Neural cell (in vitro differentiated cells): ENCODE measurements around the gene SESN1. TPM values are rescaled to one million over a fixed set of nuclear protein-coding genes. Genes with fewer than 3 reads are reported as not detected.

Experiments
- H2AFZ ChIP-seq: fragments of 200-600, 300-800 bp; sonication (generic), shearing (Covaris generic); 2 replicates; pipeline ENCODE4 v1.6.0; 2014; ENCODE audit warnings: low read depth, mild to moderate bottlenecking, antibody characterized with exemption, low read length, moderate library complexity
- H3F3A ChIP-seq: fragments of 200-600 bp; shearing (Covaris generic); 2 replicates; pipeline ENCODE4 v1.6.1; 2016; ENCODE audit warnings: mild to moderate bottlenecking, moderate library complexity, mixed read lengths, antibody characterized with exemption, low read length; ENCODE audit not compliant: insufficient read depth, poor library complexity, severe bottlenecking
- H3K27ac ChIP-seq: fragments of 200-600, 300-800 bp; sonication (generic), shearing (Covaris generic); 2 replicates; pipeline ENCODE4 v1.5.1; 2014; ENCODE audit warnings: mild to moderate bottlenecking, low read length, moderate library complexity
- H3K27me3 ChIP-seq: fragments of 300-800, 200-600 bp; sonication (generic), shearing (Covaris generic); 2 replicates; pipeline ENCODE4 v1.6.0; 2014; ENCODE audit warnings: mild to moderate bottlenecking, low read depth, low read length, moderate library complexity; ENCODE audit not compliant: insufficient read depth
- H3K36me3 ChIP-seq: fragments of 300-800, 200-600 bp; sonication (generic), shearing (Covaris generic); 2 replicates; pipeline ENCODE4 v1.5.1; 2014; ENCODE audit warnings: mild to moderate bottlenecking, antibody characterized with exemption, low read length, moderate library complexity; ENCODE audit not compliant: insufficient read depth
- H3K4me2 ChIP-seq: fragments of 300-800, 200-600 bp; sonication (generic), shearing (Covaris generic); 2 replicates; pipeline ENCODE4 v1.6.0; 2014; ENCODE audit warnings: mild to moderate bottlenecking, low read length
- H3K4me3 ChIP-seq: fragments of 300-800, 200-600 bp; sonication (generic), shearing (Covaris generic); 2 replicates; pipeline ENCODE4 v1.5.1; 2014; ENCODE audit warnings: mild to moderate bottlenecking, low read length, moderate library complexity
- H3K79me2 ChIP-seq: fragments of 200-600 bp; shearing (Covaris generic); replicated peaks from 2 replicates; pipeline ENCODE4 v1.6.0; 2014; ENCODE audit warnings: mild to moderate bottlenecking, low read length, moderate library complexity; ENCODE audit not compliant: insufficient read depth
- H3K9ac ChIP-seq: fragments of 300-800, 200-600 bp; sonication (generic), shearing (Covaris generic); 2 replicates; pipeline ENCODE4 v1.6.1; 2016; ENCODE audit warnings: mild to moderate bottlenecking, low read length, mixed read lengths
- H3K9me2 ChIP-seq: fragments of 200-600 bp; shearing (Covaris generic); 2 replicates; pipeline ENCODE4 v1.6.1; 2016; ENCODE audit warnings: mild to moderate bottlenecking, low read length, mixed read lengths; ENCODE audit not compliant: insufficient read depth
- H3K9me3 ChIP-seq: fragments of 200-600, 300-800 bp; sonication (generic), shearing (Covaris generic); 2 replicates; pipeline ENCODE4 v1.6.1; 2016; ENCODE audit warnings: mild to moderate bottlenecking, mixed run types, low read length, moderate library complexity, mixed read lengths
- H4K20me1 ChIP-seq: fragments of 200-600 bp; shearing (Covaris generic); 2 replicates; pipeline ENCODE4 v1.6.1; 2016; ENCODE audit warnings: mild to moderate bottlenecking, mixed run types; ENCODE audit not compliant: insufficient read depth
- EP300 ChIP-seq: fragments of 450-650 bp; conservative IDR thresholded peaks from 2 replicates; pipeline ENCODE4 v1.6.1; 2014; ENCODE audit warnings: antibody characterized with exemption, mild to moderate bottlenecking, moderate library complexity; ENCODE audit not compliant: poor library complexity, severe bottlenecking
- EZH2 ChIP-seq: fragments of 200-600, 300-800 bp; shearing (Covaris generic), sonication (generic); IDR thresholded peaks from 2 replicates; pipeline ENCODE4 v1.6.1; 2014; ENCODE audit warnings: antibody characterized with exemption, low read length, borderline replicate concordance, mild to moderate bottlenecking; ENCODE audit not compliant: insufficient read depth, poor library complexity, severe bottlenecking
- MXI1 ChIP-seq: fragments of 450-650 bp; conservative IDR thresholded peaks from 2 replicates; pipeline ENCODE4 v1.6.1; 2014; ENCODE audit warnings: antibody characterized with exemption, mild to moderate bottlenecking; ENCODE audit not compliant: poor library complexity, severe bottlenecking
- POLR2AphosphoS5 ChIP-seq: IDR thresholded peaks from 2 replicates; pipeline ENCODE4 v1.6.1; 2012
- RAD21 ChIP-seq: fragments of 450-650 bp; conservative IDR thresholded peaks from 2 replicates; pipeline ENCODE4 v1.6.1; 2014; ENCODE audit warnings: antibody characterized with exemption, mild to moderate bottlenecking, moderate library complexity
- SMC3 ChIP-seq: fragments of 450-650 bp; conservative IDR thresholded peaks from 2 replicates; pipeline ENCODE4 v1.6.1; 2014; ENCODE audit warnings: antibody characterized with exemption, mild to moderate bottlenecking, moderate library complexity; ENCODE audit not compliant: poor library complexity
- TAF1 ChIP-seq: IDR thresholded peaks from 2 replicates; pipeline ENCODE4 v1.6.1; 2012; ENCODE audit warnings: low read depth
- polyA plus RNA-seq: library from polyadenylated mRNA; depleted of rRNA; stranded (reverse); fragments of >200 nt; gene quantifications from 2 replicates; pipeline ENCODE4 v1.2.3, GENCODE V29; 2014
- TF ChIP-seq, protein P1 (sequence below): fragments of 450-650 bp; IDR thresholded peaks from 2 replicates; pipeline ENCODE4 v1.5.1; 2014; ENCODE audit warnings: antibody characterized with exemption, mild to moderate bottlenecking, moderate library complexity; ENCODE audit not compliant: poor library complexity, severe bottlenecking
- TF ChIP-seq, protein P2 (sequence below): IDR thresholded peaks from 2 replicates; pipeline ENCODE4 v1.6.1; 2012; ENCODE audit warnings: borderline replicate concordance

Gene SESN1
- polyA plus RNA-seq, 1 donor from 2014 or later, result 46.4 TPM

- Histone ChIP-seq H3K79me2 (no peaks in the 10 kb centered on the region), H3K9me3 (no peaks in the 10 kb centered on the region), H3K9ac (no peak overlapping the region), H4K20me1 (no peaks in the 10 kb centered on the region), H3K9me2 (no peaks in the 10 kb centered on the region), H3K36me3 (no peaks in the 10 kb centered on the region), H3K4me2 (no peak overlapping the region), H3F3A (no peaks in the 10 kb centered on the region), H3K27ac (no peak overlapping the region), H3K4me3 (no peak overlapping the region), H3K27me3 (no peaks in the 10 kb centered on the region), H2AFZ (no peak overlapping the region)
- TF ChIP-seq, protein P1, sequence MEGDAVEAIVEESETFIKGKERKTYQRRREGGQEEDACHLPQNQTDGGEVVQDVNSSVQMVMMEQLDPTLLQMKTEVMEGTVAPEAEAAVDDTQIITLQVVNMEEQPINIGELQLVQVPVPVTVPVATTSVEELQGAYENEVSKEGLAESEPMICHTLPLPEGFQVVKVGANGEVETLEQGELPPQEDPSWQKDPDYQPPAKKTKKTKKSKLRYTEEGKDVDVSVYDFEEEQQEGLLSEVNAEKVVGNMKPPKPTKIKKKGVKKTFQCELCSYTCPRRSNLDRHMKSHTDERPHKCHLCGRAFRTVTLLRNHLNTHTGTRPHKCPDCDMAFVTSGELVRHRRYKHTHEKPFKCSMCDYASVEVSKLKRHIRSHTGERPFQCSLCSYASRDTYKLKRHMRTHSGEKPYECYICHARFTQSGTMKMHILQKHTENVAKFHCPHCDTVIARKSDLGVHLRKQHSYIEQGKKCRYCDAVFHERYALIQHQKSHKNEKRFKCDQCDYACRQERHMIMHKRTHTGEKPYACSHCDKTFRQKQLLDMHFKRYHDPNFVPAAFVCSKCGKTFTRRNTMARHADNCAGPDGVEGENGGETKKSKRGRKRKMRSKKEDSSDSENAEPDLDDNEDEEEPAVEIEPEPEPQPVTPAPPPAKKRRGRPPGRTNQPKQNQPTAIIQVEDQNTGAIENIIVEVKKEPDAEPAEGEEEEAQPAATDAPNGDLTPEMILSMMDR, result no peak
- no peak for TF ChIP-seq MXI1
- no peak for TF ChIP-seq POLR2AphosphoS5
- TF ChIP-seq EZH2, result no peak
- no peak for TF ChIP-seq TAF1
Measured at GRCh38 chr6:109024784-109025183, 69.9 kb downstream of the SESN1 start.

DNA sequence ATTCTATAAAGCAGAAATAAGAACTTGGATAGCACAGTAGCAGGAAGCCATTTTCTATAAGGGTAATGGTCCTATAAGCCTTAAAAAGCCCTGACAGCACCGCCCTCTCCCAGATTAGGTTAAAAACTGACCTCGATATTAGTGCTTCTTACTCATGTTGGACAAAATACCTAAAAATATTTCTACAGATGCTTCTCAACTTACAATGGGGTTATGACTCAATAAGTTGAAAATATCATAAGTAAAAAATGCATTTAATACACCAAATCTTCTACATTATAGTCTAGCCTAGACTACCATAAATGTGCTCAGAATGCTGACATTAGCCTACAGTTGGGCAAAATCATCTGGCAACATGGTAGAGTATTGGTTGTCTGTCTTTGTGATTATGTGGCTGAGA, 70.3 kb downstream of the SESN1 start:
- H3K27ac ChIP-seq, result no peak overlapping the region
- no peak overlapping the region for H3K9ac ChIP-seq
- H3K4me2 ChIP-seq, result no peak overlapping the region
- H3K79me2 ChIP-seq, result no peaks in the 10 kb centered on the region
- no peak overlapping the region for H2AFZ ChIP-seq
- no peak overlapping the region for H3K4me3 ChIP-seq
- H3K27me3 ChIP-seq, result no peaks in the 10 kb centered on the region
- no peaks in the 10 kb centered on the region for H3K36me3 ChIP-seq
- no peaks in the 10 kb centered on the region for H3K9me2 ChIP-seq
- no peaks in the 10 kb centered on the region for H4K20me1 ChIP-seq
- H3K9me3 ChIP-seq, result no peaks in the 10 kb centered on the region
- no peak for TF ChIP-seq RAD21
- no peak for TF ChIP-seq POLR2AphosphoS5
- no peak for TF ChIP-seq EZH2
- TF ChIP-seq EP300, result no peak
- no peak for TF ChIP-seq MXI1
- no peak for TF ChIP-seq SMC3
- TF ChIP-seq, protein P1, result no peak
- H3F3A ChIP-seq, result no peaks in the 10 kb centered on the region

GRCh38 chr6:109023356-109023925, 71.2 kb downstream of the SESN1 start:
- Histone ChIP-seq H3K9me2 (no peaks in the 10 kb centered on the region), H3K36me3 (no peaks in the 10 kb centered on the region), H2AFZ (no peak overlapping the region), H3K27ac (no peak overlapping the region), H3K9ac (no peak overlapping the region), H3K9me3 (no peaks in the 10 kb centered on the region), H3K79me2 (no peaks in the 10 kb centered on the region), H3F3A (no peaks in the 10 kb centered on the region), H4K20me1 (no peaks in the 10 kb centered on the region), H3K27me3 (no peaks in the 10 kb centered on the region), H3K4me2 (no peak overlapping the region), H3K4me3 (no peak overlapping the region)
- TF ChIP-seq, protein P1, result no peak
- no peak for TF ChIP-seq MXI1
- TF ChIP-seq RAD21, result no peak
- TF ChIP-seq TAF1, result no peak
- TF ChIP-seq, protein P2, sequence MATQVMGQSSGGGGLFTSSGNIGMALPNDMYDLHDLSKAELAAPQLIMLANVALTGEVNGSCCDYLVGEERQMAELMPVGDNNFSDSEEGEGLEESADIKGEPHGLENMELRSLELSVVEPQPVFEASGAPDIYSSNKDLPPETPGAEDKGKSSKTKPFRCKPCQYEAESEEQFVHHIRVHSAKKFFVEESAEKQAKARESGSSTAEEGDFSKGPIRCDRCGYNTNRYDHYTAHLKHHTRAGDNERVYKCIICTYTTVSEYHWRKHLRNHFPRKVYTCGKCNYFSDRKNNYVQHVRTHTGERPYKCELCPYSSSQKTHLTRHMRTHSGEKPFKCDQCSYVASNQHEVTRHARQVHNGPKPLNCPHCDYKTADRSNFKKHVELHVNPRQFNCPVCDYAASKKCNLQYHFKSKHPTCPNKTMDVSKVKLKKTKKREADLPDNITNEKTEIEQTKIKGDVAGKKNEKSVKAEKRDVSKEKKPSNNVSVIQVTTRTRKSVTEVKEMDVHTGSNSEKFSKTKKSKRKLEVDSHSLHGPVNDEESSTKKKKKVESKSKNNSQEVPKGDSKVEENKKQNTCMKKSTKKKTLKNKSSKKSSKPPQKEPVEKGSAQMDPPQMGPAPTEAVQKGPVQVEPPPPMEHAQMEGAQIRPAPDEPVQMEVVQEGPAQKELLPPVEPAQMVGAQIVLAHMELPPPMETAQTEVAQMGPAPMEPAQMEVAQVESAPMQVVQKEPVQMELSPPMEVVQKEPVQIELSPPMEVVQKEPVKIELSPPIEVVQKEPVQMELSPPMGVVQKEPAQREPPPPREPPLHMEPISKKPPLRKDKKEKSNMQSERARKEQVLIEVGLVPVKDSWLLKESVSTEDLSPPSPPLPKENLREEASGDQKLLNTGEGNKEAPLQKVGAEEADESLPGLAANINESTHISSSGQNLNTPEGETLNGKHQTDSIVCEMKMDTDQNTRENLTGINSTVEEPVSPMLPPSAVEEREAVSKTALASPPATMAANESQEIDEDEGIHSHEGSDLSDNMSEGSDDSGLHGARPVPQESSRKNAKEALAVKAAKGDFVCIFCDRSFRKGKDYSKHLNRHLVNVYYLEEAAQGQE, result no peak
